Esophagus squamous epithelium (tissue), 5 donors: ENCODE measurements around the gene SYT12. TPM values are rescaled to one million over a fixed set of nuclear protein-coding genes. Genes with fewer than 3 reads are reported as not detected.

Experiments used
- DNase-seq: peaks from one replicate; lab custom pipeline; 2025; lab: John Stamatoyannopoulos, UW
- H3K27ac ChIP-seq, 4 donors: fragments of 200-600 bp; sonication (generic); one replicate each; pipeline ENCODE4 v1.5.1; 2016 to 2019; ENCODE audit warnings: mild to moderate bottlenecking in 1 of 4
- H3K27me3 ChIP-seq, 4 donors: fragments of 200-600 bp; sonication (generic); 1 replicate in 3 of 4; 2 replicates in 1 of 4; pipeline versions ENCODE4 v1.5.1 to v1.6.0; 2017 to 2021; ENCODE audit warnings: antibody characterized with exemption in 1 of 4
- H3K36me3 ChIP-seq, 3 donors: fragments of 200-600 bp; sonication (generic); one replicate each; pipeline ENCODE4 v1.5.1; 2016 to 2019
- H3K4me1 ChIP-seq, 3 donors: fragments of 200-600 bp; sonication (generic); one replicate each; pipeline ENCODE4 v1.5.1; 2017 to 2019
- H3K4me3 ChIP-seq, 4 donors: fragments of 200-600 bp; sonication (generic); 1 replicate in 3 of 4; 2 replicates in 1 of 4; pipeline ENCODE4 v1.5.1; 2016 to 2019; ENCODE audit warnings: mild to moderate bottlenecking in 2 of 4, moderate library complexity in 1 of 4
- H3K9me3 ChIP-seq, 3 donors: fragments of 200-600 bp; sonication (generic); one replicate each; pipeline ENCODE4 v1.5.1; 2016 to 2019
- CTCF ChIP-seq, 6 experiments: fragments of 450-650 bp in 4 of 6; fragments of 200-600 bp in 2 of 6; sonication (generic) in 2 of 6; IDR thresholded peaks; one replicate each; pipeline ENCODE4 v1.5.1; 2016 to 2019; ENCODE audit warnings: antibody characterized with exemption in 6 of 6, mild to moderate bottlenecking in 4 of 6, moderate library complexity in 4 of 6
- POLR2A ChIP-seq, 4 donors: fragments of 450-650 bp; IDR thresholded peaks; one replicate each; pipeline ENCODE4 v1.6.1; 2017; ENCODE audit warnings: antibody characterized with exemption in 4 of 4, mild to moderate bottlenecking in 4 of 4, moderate library complexity in 3 of 4
- WGBS, 2 donors: methylation state at CpG; one replicate each; pipeline ENCODE4 v1.1.5; 2018; 5-methylcytosine and 5-hydroxymethylcytosine counted together
- intact Hi-C: fragments of 100-400 bp; cut with DNase I; formaldehyde crosslinking; loops from one replicate; pipeline ENCODE4 v1.15.0; 2022
- total RNA-seq, 4 donors: library from RNA; depleted of rRNA; stranded (reverse); fragments of >200 nt; gene quantifications; one replicate each; pipeline ENCODE4 v1.1.0, GENCODE V29; 2016
- donor health status: DM: yes; HTN: yes; CAD: no.

Gene SYT12
- total RNA-seq, 4 donors from 2014 or later: 0.76 to 1.7 (median 0.99) TPM

- Histone ChIP-seq H3K4me3 (no peak overlapping the region), H3K27ac (no peak overlapping the region), H3K36me3 (no peaks in the 10 kb centered on the region), H3K9me3 (no peaks in the 10 kb centered on the region), H3K27me3 (peaks cover 0 to 36% (median 1%) of the 10 kb centered on the region in 4 donors), H3K4me1 (peaks cover 17 to 40% (median 18%) of the 10 kb centered on the region in 3 donors)
- DNase-seq: no peak
- intact Hi-C loops: no loop called here
- TF ChIP-seq CTCF (IDR thresholded peaks at IDR 0.05) (no peak), POLR2A (IDR thresholded peaks at IDR 0.05) (no peak)
- 75 to 100% methylated on average over 1 of the region's 1 CpG for WGBS, 2 donors
Observed at GRCh38 chr11:67024966-67025365, 2.0 kb downstream of the SYT12 start.

- no peak for DNase-seq
- peaks cover 17 to 40% (median 18%) of the 10 kb centered on the region in 3 donors for H3K4me1 ChIP-seq
- no peaks in the 10 kb centered on the region for H3K36me3 ChIP-seq
- peaks cover 0 to 37% (median 1%) of the 10 kb centered on the region in 4 donors for H3K27me3 ChIP-seq
- TF ChIP-seq CTCF (IDR thresholded peaks at IDR 0.05): no peak
- TF ChIP-seq POLR2A (IDR thresholded peaks at IDR 0.05): no peak
- 80 to 100% methylated on average over 2 to 3 of the region's 8 CpGs for WGBS, 2 donors
- no peak overlapping the region for H3K27ac ChIP-seq
- intact Hi-C loops: no loop called here
- H3K9me3 ChIP-seq: no peaks in the 10 kb centered on the region
- H3K4me3 ChIP-seq: no peak overlapping the region
Observed at GRCh38 chr11:67025750-67026149, 2.8 kb downstream of the SYT12 start.

GRCh38 chr11:67026941-67027340 lies 4.0 kb downstream of the SYT12 start:
- Histone ChIP-seq H3K27me3 (peaks cover 0 to 43% (median 1%) of the 10 kb centered on the region in 4 donors), H3K9me3 (no peaks in the 10 kb centered on the region), H3K36me3 (no peaks in the 10 kb centered on the region), H3K27ac (no peak overlapping the region), H3K4me3 (no peak overlapping the region), H3K4me1 (peaks cover 19 to 45% (median 20%) of the 10 kb centered on the region in 3 donors)
- DNase-seq: no peak
- TF ChIP-seq CTCF (IDR thresholded peaks at IDR 0.05) (no peak), POLR2A (IDR thresholded peaks at IDR 0.05) (no peak)
- 60 to 76% methylated on average over 2 of the region's 5 CpGs for WGBS, 2 donors
- intact Hi-C loops: no loop called here

GRCh38 chr11:67027483-67027930 lies 4.6 kb downstream of the SYT12 start:
- H3K9me3 ChIP-seq: no peaks in the 10 kb centered on the region
- no peak for DNase-seq
- H3K4me3 ChIP-seq: no peak overlapping the region
- intact Hi-C loops: no loop called here
- 65 to 85% methylated on average over 5 to 10 of the region's 12 CpGs for WGBS, 2 donors
- peaks cover 0 to 39% (median 1%) of the 10 kb centered on the region in 4 donors for H3K27me3 ChIP-seq
- no peak overlapping the region for H3K27ac ChIP-seq
- no peak for TF ChIP-seq POLR2A (IDR thresholded peaks at IDR 0.05)
- no peak for TF ChIP-seq CTCF (IDR thresholded peaks at IDR 0.05)
- peaks cover 19 to 45% (median 20%) of the 10 kb centered on the region in 3 donors for H3K4me1 ChIP-seq
- no peaks in the 10 kb centered on the region for H3K36me3 ChIP-seq

- peaks cover 15 to 45% (median 19%) of the 10 kb centered on the region in 3 donors for H3K4me1 ChIP-seq
- peaks cover 0 to 34% (median 1%) of the 10 kb centered on the region in 4 donors for H3K27me3 ChIP-seq
- no peak overlapping the region for H3K27ac ChIP-seq
- no peak for DNase-seq
- no peaks in the 10 kb centered on the region for H3K9me3 ChIP-seq
- WGBS, 2 donors: 60 to 88% methylated on average over 1 to 6 of the region's 6 CpGs
- intact Hi-C loops: no loop called here
- TF ChIP-seq POLR2A (IDR thresholded peaks at IDR 0.05) (no peak), CTCF (IDR thresholded peaks at IDR 0.05) (no peak)
- no peaks in the 10 kb centered on the region for H3K36me3 ChIP-seq
- no peak overlapping the region for H3K4me3 ChIP-seq
Observed at GRCh38 chr11:67027943-67028542, 5.1 kb downstream of the SYT12 start.
